ENCODE results near the gene POLL. TPM values are rescaled to one million over a fixed set of nuclear protein-coding genes. Genes with fewer than 3 reads are reported as not detected.
A peak's percentile ranks its signal among the peaks of the same experiment; 100 is the strongest.
"Not testable (repeated sequence)": the region's sequence is repeated elsewhere in the genome, so short reads cannot be mapped to it uniquely, and the experiment has no call there.

POLL gene
- total RNA-seq, 1 donor from 2014 or later, result 15.8 TPM

- no peak for ATAC-seq (ENCODE audit: poor library complexity)
- no peak for DNase-seq
- intact Hi-C loops (cut with DNase I), result no loop called here
Observed at GRCh38 chr10:101613646-101614045, 25.6 kb upstream of the POLL start.

GRCh38 chr10:101612872-101613271 lies 24.8 kb upstream of the POLL start:
- no peak for DNase-seq
- ATAC-seq (ENCODE audit: poor library complexity), result no peak
- intact Hi-C loops (cut with DNase I), result no loop called here

GRCh38 chr10:101612086-101612485 lies 24.0 kb upstream of the POLL start:
- ATAC-seq (ENCODE audit: poor library complexity), result no peak
- no peak for DNase-seq
- intact Hi-C loops (cut with DNase I), result no loop called here

- ATAC-seq (ENCODE audit: poor library complexity), result no peak
- intact Hi-C loops (cut with DNase I), result no loop called here
- DNase-seq, result no peak
Observed at GRCh38 chr10:101611096-101611905, 23.2 kb upstream of the POLL start.

- DNase-seq (no peak), ATAC-seq (ENCODE audit: poor library complexity) (no peak)
- intact Hi-C loops (cut with DNase I), result no loop called here
Observed at GRCh38 chr10:101609481-101609880, 21.4 kb upstream of the POLL start.

- intact Hi-C loops (cut with DNase I), result no loop called here
- no peak for DNase-seq
- ATAC-seq (ENCODE audit: poor library complexity), result no peak
Observed at GRCh38 chr10:101607124-101607523, 19.1 kb upstream of the POLL start.

GRCh38 chr10:101602761-101603398 lies 14.8 kb upstream of the POLL start:
- DNase-seq (peak; percentile 80), ATAC-seq (ENCODE audit: poor library complexity) (peak; percentile 90)
- intact Hi-C loops (cut with DNase I), result loop anchor here (2.0 kb wide), 1 partner anchor 178 kb away; no protein-coding TSS in a partner anchor

- DNase-seq, result peak; percentile 67
- peak; percentile 85 for ATAC-seq (ENCODE audit: poor library complexity)
- intact Hi-C loops (cut with DNase I), result no loop called here
Observed at GRCh38 chr10:101601541-101601940, 13.5 kb upstream of the POLL start.

GRCh38 chr10:101597091-101597900 lies 9.2 kb upstream of the POLL start:
- no peak for ATAC-seq (ENCODE audit: poor library complexity)
- DNase-seq, result no peak
- intact Hi-C loops (cut with DNase I), result no loop called here

- intact Hi-C loops (cut with DNase I), result no loop called here
- ATAC-seq (ENCODE audit: poor library complexity) (peak; percentile 57), DNase-seq (no peak)
Observed at GRCh38 chr10:101595591-101596433, 7.8 kb upstream of the POLL start.

GRCh38 chr10:101593331-101593730 lies 5.3 kb upstream of the POLL start:
- intact Hi-C loops (cut with DNase I); DNase-seq: not testable (repeated sequence)
- peak; percentile 25 for ATAC-seq (ENCODE audit: poor library complexity)

GRCh38 chr10:101588879-101589278 lies 822 bp upstream of the POLL start:
- no peak for ATAC-seq (ENCODE audit: poor library complexity)
- intact Hi-C loops (cut with DNase I), result no loop called here
- DNase-seq, result no peak

- DNase-seq, result peak; percentile 27
- intact Hi-C loops (cut with DNase I), result no loop called here
- no peak for ATAC-seq (ENCODE audit: poor library complexity)
Observed at GRCh38 chr10:101585841-101586240, 2.2 kb downstream of the POLL start.

GRCh38 chr10:101580486-101581399 lies 7.3 kb downstream of the POLL start:
- ATAC-seq (ENCODE audit: poor library complexity) (no peak), DNase-seq (peak; percentile 1)
- intact Hi-C loops (cut with DNase I), result no loop called here

- DNase-seq, result peak; percentile 30
- intact Hi-C loops (cut with DNase I), result no loop called here
- no peak for ATAC-seq (ENCODE audit: poor library complexity)
Observed at GRCh38 chr10:101579516-101579870, 8.6 kb downstream of the POLL start.

GRCh38 chr10:101578803-101579515 lies 9.1 kb downstream of the POLL start:
- ATAC-seq (ENCODE audit: poor library complexity), result no peak
- DNase-seq, result no peak
- intact Hi-C loops (cut with DNase I), result no loop called here

- DNase-seq (no peak), ATAC-seq (ENCODE audit: poor library complexity) (no peak)
- intact Hi-C loops (cut with DNase I), result no loop called here
Observed at GRCh38 chr10:101578192-101578591, 9.9 kb downstream of the POLL start.

Measured in Right ventricle myocardium superior (tissue), 1 donor.